HG03066 (cell line): ENCODE measurements around the gene CIAO3.
"Not testable (repeated sequence)": the region's sequence is repeated elsewhere in the genome, so short reads cannot be mapped to it uniquely, and the experiment has no call there.

ENCODE experiments used
- ATAC-seq: cut with Tn5 transposase; IDR thresholded peaks from one replicate; pipeline ENCODE4 v1.9.1; 2021; ENCODE audit warnings: low read depth; ENCODE audit not compliant: unreplicated experiment

Gene CIAO3

DNA sequence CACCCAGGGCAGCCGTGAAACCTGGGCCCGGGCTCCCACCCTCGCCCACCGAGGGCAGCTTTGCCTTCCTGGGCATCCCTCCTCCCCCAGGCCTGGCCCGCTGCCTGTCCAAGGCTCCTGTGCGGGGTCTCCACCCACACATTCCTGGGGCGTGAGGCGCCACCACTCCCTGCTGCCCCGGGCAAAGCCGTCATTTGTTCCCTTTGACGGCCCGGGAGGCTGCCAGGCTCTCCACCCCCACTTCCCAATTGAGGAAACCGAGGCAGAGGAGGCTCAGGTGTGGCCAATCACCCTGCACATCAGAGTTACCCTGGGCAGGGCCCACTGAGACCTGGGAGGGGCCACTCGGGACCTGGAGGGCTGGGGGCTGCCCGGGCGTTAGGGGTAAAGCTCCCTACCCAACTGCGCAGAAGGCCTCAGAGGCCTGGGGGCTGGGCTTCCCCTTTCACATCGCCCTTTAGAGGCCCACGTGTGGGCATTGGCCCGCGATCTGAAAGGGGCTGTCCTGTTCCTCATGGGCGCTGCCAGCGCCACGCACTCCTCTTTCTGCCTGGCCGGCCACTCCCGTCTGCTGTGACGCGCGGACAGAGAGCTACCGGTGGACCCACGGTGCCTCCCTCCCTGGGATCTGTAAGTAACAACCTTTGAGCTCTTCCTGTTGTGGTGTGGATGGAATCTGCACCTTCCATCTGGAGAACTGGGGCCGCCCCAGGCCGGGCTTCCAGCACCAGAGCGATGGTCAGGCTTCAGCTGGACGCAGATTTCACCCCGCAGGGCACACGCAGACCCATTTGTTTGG, 19.9 kb upstream of the CIAO3 start, which contains the start of gene MSLN:
MSLN (plus strand) TSS at position 190 of the 799 bp plus-strand sequence. CDS start 1,947 bp downstream, outside the sequence.
- no peak for ATAC-seq

DNA sequence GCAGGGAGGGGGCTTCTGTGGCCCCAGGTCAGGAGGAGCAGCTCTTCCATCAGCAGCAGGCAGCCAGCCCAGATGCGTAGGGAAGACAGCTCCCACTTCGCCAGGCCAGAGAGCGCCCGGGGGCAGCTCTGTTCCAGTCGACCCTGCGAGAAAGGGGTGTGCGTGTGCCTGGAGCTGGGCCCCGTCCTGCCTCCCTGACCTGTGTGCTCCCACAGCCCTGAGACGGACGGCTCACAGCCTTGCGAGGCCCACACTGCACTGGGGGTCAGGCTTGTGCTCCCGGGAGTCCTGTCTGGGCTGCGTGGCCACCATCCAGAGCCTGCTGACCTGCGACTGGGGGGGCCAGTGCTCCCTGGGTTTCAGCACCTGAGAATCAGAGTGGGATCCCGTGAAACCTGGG, 19.3 kb upstream of the CIAO3 start:
- no peak for ATAC-seq

DNA sequence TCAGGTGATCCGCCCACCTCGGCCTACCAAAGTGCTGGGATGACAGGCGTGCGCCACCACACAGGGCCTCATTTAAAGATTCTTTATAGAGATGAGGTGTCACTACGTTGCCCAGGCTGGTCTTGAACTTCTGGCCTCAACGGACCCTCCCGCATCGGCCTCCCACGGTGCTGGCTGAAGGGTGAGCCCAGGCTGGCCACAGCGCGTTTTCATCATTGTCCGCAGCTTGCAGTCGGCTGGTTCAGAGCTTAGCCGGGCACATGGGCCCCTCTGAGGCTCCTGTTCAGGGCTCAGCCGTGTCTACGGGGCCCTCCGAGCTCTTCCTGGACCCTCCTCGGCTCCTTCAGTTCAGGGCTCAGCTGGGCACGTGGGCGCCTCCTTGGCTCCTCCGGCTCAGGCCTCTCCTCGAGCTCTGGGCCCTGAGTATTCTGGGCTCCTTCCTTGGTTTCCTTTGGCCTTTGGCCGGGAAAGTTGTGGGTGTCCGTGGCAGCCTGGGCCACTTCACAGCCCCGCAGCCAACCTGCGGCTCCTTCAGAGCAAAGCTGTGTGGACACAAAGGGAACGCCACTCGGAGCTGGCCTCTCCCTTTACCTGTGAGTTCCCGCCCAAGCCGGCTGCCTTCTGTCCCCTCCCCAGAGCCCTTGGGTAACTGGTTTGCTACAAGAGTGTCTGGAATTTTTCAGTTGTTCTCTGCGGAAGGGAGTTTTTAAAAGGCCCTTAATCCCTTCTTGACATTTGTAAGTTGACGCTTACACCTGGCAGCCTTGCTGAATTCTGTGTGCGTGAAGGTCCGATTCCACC, 18.5 kb upstream of the CIAO3 start:
- no peak for ATAC-seq

DNA sequence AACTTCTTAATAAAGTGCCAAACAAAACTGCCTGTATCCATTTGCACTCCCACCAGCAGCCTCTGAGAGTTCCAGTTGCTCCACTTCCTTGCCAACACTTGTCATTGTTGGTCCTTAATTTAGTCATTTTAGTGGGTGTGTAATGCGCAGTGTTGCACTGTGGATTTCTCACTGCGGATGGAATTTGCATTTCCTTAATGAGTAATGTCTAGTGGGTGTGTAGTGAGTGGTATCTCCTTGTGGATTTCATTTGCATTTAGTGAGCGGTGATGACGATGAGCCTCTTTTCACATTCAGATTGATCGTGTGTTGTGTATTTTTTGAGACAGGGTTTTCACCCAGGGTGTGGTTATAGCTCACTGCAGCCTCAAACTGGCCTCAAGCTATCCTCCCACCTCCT, 15.6 kb upstream of the CIAO3 start:
- no peak for ATAC-seq

DNA sequence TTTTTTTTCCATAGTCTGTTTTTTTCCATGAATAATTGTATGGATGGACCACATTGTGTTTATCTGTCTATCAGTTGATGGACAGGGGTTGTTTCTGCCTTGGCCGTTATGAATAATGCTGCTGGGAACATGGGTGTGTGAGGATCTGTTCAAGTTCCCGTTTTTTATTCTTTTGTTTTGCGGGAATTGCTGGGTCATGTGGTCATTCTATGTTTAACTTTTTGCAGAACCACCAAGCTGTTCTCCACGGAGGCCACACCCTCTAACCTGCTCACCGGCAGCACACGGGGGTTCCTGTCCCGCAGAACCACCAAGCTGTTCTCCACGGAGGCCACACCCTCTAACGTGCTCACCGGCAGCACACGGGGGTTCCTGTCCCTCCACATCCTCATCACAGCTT, 13.9 kb upstream of the CIAO3 start:
- ATAC-seq, result no peak

DNA sequence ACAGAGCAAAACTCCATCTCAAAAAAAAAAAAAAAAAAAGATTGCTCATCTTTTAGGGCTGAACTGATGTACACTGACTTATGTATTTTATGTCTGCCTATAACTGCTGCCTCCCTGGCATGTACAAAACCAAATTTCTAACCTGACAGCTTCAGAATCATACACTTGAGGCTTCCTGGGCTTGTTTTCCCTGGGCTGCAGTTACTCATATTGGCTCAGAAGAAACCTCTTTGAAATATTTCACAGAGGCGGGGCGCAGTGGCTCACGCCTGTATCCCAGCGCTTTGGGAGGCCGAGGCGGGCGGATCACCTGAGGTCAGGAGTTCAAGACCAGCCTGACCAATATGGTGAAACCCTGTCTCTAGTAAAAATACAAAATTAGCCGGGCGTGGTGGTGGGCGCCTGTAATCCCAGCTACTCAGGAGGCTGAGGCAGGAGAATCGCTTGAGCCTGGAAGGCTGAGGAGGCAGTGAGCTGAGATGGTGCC, 13.4 kb upstream of the CIAO3 start:
- ATAC-seq, result not testable (repeated sequence)

DNA sequence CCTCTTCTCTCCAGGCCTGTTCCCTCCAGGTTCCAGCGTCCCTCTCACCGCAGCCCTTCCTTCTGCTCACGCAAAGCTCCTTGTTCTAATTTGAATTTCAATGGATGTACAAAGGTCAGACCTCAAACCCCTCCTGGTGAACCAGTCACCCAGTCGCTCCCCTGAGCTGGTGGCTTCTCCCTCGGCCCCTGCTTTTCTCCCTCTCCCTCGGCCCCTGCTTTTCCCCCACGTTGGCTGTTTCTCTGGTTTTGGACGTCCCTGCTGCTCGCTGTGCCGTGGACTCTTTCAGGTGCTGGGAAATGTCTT, 11.2 kb upstream of the CIAO3 start:
- no peak for ATAC-seq

DNA sequence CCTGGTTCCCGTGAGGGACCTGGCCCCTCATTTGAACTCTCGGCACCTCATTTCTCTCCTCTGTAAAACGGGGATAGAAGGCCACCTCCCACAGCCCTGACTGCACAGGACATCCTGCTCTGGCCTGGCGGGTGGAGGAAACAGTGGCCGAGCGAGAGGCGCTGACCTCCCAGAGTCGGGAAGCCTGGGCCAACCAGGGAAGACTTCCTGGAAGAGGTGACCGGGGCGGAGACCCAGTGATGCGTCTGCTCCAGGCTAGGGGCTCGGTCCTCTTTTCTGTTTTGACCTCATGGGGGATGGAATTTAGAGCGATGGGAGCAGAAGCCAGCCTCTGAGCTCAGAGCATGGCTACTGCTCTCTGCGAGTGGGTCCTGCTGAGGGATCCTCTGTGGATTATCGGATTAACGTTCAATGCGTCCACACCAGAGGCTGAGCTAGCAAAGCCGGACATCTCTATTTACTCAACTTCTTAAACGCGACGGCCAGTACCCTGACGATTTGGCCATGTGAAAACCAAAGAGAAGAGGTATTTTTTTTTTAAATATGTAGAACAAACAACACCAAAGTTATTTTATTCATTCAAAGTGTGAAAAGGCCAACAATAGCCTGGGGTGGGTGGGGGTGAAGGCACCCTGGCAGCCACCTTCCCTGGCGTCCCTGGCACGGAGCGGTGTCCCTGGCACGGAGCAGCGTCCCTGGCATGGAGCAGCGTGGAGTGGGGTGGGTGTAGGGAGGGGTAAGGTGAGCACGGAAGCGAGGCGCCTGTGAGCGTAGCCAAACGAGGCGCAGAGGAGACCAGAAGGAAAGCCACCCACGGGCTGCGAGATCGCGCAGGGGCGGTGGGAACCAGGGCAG, 10.6 kb upstream of the CIAO3 start:
- ATAC-seq, result no peak

DNA sequence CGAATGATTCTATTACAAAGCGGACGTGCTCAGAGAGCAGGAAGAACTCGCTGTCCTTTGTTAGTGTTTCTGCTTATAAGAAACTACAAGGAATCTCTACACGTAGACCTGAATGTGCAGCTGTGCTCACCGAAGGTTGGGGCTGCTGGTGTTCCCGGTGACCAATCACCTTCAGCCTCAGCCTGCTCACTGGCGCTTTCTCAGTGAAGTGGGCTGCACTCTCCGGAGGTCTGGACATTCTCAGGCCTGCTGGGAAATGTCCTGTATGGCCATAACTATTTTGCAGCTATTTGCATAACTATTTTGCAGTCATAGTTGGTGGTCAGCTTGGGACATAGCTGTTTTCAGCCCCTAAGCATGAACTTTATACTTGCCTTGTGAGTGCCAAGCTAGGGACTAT, 9.7 kb upstream of the CIAO3 start:
- no peak for ATAC-seq

DNA sequence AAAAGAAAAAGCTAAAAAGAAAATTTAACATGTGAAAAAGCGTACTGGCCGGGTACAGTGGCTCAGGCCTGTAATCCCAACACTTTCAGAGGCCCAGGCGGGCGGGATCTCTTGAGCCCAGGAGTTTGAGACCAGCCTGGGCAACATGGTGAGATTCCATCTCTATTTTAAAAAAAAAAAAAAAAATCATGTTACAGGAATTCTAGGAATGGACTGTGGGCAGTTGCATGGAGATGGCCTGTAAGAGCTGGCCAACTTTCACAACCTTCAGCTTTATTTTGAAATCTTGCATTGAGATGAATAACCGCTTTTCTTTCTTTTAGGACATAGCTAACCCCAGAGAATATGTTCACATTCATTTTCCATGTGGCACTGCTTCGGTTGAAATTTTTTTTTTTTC, 8.2 kb upstream of the CIAO3 start:
- no peak for ATAC-seq

DNA sequence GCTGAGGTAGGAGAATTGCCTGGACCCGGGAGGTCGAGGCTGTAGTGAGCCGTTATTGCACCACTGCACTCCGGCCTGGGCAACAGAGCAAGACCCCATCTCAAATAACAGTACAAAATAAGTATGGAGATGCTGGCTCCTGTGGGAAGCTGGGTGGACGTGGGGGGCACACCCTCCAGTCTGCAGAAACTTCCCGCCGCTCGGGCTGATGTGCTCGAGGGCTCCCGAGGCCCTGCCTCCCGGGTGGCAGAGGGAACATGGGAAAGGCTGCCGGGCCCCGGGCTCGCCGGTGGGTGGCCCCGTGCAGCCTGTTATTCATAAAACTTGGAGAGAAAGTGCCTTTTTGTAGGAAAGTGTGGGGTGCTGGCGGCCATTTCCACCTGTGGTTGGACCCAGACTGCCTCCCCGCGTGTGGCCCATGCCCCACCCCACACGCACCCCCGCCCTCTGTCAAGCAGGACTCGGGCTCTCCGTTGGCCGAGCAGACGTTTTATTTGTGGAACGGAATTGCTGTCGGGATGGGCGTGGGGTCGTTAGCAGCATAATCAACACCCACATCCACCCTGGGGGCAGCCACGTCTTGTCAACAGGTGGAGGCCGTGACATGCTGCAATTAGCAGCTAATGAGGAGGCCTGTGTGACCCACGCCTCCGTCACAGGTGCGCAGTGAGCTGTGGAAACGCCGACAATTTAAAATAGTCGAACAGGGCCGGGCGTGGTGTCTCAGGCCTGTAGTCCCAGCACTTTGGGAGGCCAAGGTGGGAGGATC, 7.4 kb upstream of the CIAO3 start:
- no peak for ATAC-seq

DNA sequence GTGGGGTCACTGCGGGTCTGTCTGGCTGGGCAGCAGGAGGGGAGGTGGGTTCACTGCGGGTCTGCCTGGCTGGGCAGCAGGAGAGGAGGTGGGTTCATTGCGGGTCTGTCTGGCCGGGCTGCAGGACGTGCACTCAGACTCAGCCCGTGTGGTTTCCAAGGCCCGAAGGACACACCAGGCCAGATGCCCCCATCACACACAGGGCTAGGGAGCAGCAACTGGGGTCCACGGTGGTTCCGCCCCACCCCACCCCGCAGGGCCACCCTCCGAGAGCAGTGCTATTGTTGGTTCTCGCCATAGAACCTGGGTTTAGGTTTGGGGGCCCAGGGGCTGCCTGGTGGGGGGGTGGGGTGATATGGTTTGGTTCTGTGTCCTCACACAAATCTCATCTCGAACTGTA, 5.8 kb upstream of the CIAO3 start:
- no peak for ATAC-seq

DNA sequence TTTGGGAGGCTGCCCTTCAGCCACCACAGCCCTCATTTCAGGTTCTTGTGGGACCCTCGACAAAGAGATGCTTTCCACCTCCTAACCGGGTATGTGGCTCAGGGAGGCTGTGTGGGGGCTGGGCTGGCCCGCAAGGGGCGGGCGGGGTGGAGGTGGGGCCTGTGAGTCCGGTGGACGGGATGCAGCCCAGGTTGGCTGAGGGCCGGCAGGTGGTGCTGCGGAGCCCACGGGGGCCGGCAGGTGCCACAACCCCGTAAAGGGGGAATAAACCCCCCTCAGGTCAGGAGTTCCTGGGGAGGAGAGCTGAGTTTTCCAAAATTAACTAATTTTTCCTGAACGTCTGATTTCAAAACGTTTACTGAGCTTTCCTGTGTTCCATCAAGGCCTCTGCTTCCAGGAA, 4.9 kb upstream of the CIAO3 start:
- no peak for ATAC-seq

DNA sequence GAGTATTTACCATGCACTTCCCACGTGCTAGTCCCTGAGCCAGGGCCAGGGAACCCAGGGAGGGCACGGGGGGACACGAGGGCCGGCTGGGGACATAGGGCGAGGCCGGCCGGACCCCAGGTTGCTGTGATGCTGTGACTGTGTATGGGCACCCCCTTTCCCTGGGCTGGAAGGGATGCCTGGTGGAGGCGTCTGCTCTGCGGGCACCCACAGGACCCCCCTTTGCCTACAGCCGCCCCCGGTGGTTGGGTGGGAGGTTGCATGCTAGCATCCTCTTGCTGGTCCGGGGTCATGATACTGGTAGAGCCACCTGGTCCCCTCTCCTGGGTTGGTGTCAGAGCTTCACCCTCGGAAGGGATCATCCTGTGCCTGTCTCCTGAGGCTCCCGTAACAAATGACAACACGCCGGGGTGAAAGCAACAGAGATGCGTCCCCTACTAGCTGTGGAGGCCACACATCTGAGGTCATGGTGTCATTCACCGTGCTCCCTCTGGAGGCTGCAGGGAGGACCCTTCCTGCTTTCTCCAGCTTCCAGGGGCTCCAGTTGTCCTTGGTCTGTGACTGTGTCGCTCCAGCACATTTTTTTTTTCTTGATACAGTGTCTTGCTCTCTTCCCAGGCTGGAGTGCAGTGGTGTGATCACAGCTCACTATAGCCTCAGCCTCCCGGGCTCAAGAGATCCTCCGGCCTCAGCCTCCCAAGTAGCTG, 3.1 kb upstream of the CIAO3 start:
- no peak for ATAC-seq

DNA sequence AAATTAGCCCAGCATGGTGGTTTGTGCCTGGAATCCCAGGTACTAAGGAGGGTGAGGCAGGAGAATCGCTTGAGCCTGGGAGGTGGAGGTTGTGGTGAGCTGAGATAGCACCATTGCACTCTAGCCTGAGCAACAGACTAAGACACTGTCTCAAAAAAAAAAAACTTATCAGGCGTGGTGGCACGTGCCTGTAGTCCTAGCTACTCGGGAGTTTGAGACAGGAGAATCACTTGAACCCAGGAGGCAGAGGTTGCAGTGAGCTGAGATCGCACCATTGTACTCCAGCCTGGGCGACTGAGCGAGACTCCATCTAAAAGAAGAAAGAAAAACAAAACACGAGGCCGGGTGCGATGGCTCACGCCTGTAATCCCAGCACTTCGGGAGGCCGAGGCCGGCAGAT, 2.1 kb upstream of the CIAO3 start:
- not testable (repeated sequence) for ATAC-seq

DNA sequence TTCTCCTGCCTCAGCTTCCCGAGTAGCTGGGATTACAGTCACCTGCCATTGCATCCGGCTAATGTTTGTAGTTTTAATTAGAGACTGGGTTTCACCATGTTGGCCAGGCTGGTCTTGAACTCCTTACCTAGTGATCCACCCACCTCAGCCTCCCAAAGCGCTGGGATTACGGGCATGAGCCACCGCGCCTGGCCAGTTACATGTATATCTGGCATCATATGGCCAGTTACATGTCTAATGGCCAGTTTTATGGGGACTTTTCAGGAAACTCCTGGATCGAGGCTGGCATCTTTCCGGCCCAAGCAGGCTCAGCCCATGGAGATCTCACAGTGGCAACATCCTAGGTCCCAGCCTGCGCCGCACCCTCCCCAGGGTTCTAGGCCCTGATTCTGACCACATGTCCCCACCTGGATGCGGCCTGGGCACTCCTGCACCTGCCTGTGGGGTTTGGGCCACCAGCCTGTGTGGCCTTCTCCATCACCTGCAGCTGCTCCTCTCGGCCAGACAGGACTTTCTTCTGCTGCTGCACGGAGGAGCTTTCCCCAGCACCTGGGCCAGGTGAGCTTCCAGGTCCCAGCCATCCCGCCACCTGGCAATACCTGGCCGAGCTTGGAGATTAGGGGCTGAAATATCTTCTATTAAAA, 1.3 kb upstream of the CIAO3 start:
- ATAC-seq, result no peak

DNA sequence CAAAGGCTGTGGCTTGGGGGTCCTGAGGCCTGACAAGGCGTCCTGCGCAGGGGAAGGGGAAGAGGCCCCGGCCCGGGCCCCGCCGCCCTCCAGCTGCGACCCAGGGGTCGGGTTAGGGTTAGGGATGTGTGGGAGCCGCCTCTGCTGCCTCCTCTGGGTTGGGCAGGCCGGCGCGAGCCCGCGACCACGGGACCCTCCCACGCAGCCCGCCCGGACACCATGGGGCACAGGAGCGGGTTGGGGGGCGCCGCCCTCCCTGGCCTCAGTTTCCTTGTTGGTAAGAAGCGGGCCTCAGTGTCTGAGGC, 386 bp downstream of the CIAO3 start:
- no peak for ATAC-seq

DNA sequence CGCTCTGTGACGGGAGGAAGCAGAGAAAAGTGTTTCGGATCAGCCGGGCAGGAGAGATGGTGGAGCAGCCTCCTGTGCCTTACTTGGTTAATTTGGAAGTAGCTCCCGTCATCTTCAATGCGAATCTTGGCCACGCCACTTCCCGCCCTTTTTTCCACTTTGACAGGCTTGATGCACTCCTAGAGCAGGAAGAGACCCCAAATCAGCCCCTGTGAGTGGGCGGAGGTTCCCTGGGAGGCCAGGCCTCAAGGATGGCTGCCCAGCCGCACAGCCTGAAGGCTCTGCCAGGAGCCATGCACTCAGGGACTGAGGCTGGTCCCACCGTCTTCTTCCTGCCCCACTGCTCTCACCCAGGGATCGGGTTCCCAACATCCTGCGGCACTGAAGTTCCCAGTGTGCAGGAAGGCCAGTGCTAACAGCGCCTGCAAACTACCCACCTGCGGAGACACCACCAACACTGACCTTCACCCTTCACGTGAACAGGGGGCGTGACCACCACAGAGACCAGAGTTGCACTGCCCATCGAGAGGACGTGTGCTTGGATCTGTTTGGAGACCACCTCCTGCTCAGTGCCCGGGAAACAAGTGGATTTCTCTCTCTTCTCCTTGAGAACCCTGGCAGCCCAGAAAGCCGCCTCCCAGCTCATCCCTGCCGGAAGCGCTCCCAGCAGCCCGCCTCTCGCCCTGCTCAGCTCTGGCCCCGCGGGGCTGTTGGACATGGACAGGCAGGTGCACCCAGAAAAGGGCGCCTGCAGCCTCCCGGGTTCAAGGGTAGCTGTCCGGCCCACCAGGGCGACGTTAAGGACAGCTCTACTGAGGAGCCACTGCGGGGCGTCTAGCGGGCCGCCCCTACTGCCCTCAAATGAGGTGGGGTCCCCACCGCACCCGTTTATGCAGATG, 988 bp downstream of the CIAO3 start:
- ATAC-seq, result no peak
